Right ventricle myocardium superior (tissue), 1 donor: ENCODE measurements around the gene MAPK12. TPM values are rescaled to one million over a fixed set of nuclear protein-coding genes. Genes with fewer than 3 reads are reported as not detected.
A peak's percentile ranks its signal among the peaks of the same experiment; 100 is the strongest.

Experiments
- ATAC-seq: fragments of 200-7000 bp; cut with Tn5 transposase; one replicate; pipeline ENCODE4 v1.9.1; 2020; ENCODE audit warnings: mild to moderate bottlenecking; ENCODE audit not compliant: poor library complexity
- DNase-seq: peaks from one replicate; pipeline ENCODE4 v3.0.0-alpha.2; 2020
- intact Hi-C: fragments of 100-400 bp; cut with DNase I; formaldehyde crosslinking; loops from one replicate; pipeline ENCODE4 v1.11.2; 2022
- total RNA-seq: library from RNA; stranded (reverse); fragmentation: NEBNext Ultra II Directional; extraction: Animal tissue kit (Norgen Biotek cat#: 25700); gene quantifications from one replicate; pipeline ENCODE4 v1.2.1, GENCODE V29; 2021
- donor health status: DM: no; HTN: yes; CAD: no; lungs with severe emphysema.

The MAPK12 gene
- total RNA-seq, 1 donor from 2014 or later: 13.2 TPM

GRCh38 chr22:50248196-50249081, 13.0 kb downstream of the MAPK12 start:
- no peak for DNase-seq
- no peak for ATAC-seq
- intact Hi-C loops: no loop called here

DNA sequence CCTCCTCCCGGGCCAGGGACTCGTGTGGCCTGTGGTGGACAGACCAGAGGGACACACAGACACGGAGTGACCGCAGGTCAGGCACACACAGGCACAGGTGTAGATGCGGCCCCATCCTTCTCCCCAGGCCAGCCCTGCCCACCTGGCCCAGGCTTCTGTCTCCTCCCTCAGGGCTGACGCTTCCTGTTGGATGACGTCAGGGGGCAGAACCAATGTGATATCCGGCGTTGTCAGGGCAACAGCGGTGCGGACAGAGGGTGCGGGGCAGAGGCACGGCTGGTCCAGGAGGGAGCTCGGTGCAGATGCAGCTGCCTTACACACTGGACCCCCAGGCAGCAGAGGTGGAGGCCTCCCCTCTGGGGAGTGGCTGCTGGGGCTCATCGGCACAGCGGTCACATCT, 13.7 kb downstream of the MAPK12 start:
- intact Hi-C loops: no loop called here
- ATAC-seq: no peak

DNA sequence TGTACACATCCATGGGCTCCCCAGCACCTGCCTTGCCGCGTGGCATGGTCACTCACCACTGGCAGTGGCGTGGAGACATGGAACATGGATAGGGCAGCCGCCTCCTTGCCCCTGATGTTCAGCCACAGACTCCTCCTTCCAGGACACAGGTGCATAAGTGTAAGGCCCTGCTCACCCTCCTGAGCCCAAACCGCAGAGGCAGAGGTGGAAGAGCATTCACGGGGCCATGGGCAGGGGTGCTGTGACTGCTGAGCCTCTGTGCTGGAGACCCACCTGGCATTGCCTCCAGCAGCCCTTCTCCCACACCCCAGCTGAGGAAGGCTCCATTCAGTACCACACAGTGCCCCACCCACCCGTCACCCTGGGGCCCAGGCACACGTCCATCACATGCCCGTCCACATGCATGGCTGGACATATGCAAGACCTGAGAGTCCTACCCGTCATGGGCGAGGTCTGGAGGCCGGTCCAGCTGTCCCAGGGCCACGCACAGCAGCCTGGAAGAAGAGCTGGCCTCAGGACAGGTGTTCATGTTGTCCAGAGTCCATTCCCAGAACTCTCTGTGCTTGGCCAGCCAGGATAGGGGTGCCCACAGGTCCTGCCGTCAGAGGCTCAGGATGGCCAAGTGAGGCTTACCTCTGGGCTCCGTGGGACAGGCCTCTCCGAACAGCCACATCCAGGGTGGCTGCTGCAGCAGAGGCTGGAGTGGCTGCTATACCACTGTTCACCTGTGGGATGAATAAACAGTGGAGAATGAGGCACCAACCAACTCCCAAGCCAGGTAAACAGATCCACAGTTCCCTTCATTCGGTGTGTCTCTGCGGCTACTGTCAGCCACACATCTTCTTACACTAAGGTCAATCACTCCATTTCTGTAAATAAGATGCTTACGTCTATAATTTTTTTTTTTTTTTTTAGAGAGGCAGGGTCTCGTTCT, 15.0 kb downstream of the MAPK12 start:
- DNase-seq: no peak
- ATAC-seq: no peak
- intact Hi-C loops: no loop called here

More for the DNA sequence above, 13.7 kb downstream of the MAPK12 start:
- peak; percentile 64 for DNase-seq

DNA sequence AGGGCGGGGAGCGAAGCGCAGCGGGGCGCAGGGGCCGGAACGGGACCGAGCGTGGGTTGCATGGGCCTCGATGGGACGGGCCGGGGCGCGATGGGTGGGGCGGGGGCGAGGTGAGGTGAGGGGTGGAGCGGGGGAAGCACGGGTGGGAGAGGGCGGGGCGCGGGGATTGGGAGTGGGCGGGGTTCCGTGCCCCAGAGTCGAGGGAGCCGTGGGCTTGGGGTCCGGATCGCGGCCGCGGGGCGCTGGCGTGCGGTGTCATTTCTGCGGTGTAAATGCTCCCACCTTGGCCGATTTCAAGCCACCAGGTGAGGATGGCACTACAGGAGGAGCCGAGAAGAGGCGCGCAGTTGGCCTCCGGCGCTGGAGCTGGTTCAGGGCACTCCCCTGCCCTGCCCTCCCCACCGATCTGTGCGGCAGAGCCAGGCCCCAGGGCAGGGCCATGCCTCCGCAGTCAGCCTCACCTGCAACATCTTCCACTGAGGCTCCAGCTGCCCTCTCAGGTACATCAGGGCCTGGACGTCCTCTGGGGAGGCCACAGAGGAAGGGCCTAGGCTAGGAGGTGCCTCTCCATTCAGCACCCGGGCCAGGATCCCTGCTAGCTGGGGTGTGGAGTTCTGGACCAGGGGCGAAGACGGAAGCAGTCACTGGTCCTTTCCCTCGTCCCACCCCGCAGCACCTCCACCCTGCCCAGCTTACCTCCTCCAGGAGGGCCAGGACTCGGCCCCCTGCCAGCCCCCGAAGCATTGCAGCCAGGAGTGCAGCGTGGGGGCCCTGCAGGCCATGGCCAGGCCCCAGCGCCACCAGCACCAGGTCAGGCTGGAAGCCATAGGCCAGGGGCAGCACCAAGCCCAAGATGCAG, 16.0 kb downstream of the MAPK12 start:
- intact Hi-C loops: no loop called here
- ATAC-seq (peak; percentile 51), DNase-seq (no peak)

DNA sequence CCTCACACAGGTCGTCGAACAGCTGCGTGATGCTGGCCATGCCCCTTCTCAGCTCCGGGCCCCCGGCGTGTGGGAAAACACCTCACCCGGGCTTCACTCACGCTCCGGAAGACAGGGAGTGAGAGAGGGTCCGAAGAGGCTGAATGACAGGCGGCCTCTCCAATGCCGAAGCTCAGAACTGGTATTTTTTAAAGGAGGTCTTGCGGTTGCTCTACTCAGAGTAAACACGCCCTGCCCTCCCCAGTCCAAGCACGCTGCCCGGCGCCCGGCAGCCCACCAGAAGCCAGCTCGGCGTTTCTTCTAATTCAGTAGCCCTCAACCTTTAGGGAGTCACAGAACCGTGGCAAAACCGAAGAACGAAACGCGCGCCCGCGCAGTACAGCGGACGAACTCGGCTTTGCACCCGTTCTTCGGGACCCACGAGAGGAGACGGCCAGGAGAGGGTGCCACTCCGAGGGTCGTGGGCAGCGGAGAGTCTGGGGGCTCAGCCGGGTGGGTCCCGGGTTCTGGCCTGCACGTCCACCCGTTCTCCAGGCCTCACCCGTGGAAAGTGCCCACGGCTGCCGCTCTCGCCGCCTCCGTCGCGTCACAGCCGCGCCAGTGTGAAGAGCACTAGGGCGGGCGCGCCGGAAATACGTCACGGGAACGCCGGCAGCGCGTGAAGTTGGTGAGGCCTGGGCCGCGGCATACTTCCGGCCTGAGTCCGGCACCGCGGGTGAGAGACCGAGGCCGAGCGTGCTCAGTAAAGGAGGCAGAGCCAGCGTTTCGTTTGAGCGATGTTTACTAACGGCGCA, 16.9 kb downstream of the MAPK12 start, which contains the start of gene TUBGCP6:
TSS of gene TUBGCP6 (minus strand) at position 604 of the 794 bp plus-strand sequence. CDS start at position 40, 564 bp downstream.
- intact Hi-C loops: no loop called here
- peak; percentile 98 for DNase-seq
- ATAC-seq: peak; percentile 96

DNA sequence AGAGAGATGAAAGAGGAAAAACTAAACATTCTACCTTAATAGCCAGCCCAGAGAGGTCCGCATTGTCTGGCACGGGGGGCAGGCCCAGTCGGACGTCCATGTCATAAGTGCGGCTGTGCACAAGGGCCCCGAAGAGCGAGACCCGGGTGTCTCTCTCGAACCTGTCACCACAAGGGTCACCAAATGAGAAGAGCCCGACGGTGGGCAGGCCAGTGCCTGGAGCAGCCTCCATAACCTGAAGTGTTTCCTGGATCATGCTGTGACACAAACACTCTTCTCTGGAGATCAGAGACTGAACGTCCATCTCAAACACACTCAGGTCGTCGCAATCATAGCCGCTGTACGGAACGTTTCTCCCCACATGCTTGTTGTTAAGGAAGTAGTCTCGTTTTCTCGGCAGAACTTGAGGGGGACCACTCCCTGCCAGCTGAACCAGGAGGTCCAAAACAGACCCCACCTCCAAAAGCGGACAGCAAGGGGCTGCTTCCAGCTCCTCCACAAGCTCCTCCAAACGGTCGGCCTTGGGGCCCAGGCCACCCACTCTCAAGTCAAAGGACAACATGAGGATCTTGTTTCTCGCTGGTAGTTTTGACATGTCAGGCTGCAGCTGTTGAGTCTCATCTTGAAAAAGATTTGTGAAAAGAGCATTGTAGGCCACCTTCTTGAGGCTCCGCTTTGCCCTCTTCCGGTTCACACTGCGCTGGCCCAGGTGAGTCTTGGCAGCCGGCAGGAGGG, 17.6 kb downstream of the MAPK12 start:
- intact Hi-C loops: no loop called here
- DNase-seq: no peak
- ATAC-seq: no peak

DNA sequence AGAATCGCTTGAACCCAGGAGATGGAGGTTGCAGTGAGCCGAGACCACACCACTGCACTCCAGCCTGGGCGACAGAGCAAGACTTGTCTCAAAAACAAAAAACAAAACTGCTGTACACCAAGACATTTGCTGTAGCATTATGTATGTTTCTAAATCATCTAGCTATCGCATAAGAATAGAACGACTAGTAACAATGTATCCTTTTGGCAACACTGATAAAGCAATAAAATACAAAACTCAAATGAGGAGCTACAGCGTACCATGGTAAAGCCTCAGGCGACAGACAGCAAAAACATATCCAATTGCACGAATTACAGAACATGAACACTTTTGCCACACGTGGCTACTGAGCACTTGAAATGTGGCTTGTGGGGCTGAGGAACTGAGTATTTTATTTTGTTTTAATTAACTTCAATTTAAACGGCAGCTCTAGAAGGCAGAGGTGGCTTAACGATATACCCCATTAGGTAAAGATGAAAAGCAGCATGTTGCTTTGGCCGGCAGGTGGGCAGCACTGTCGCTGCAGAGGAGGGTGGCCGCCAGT, 19.0 kb downstream of the MAPK12 start:
- intact Hi-C loops: no loop called here
- ATAC-seq (no peak), DNase-seq (no peak)

GRCh38 chr22:50238755-50239154, 22.7 kb downstream of the MAPK12 start:
- DNase-seq (no peak), ATAC-seq (no peak)
- intact Hi-C loops: no loop called here

GRCh38 chr22:50236731-50237409, 24.6 kb downstream of the MAPK12 start:
- no peak for ATAC-seq

GRCh38 chr22:50233223-50233622, 28.3 kb downstream of the MAPK12 start:
- DNase-seq (no peak), ATAC-seq (no peak)
- intact Hi-C loops: no loop called here

More at GRCh38 chr22:50236731-50237409, 24.6 kb downstream of the MAPK12 start:
- intact Hi-C loops: no loop called here
- no peak for DNase-seq

GRCh38 chr22:50232481-50233151, 28.9 kb downstream of the MAPK12 start:
- intact Hi-C loops: no loop called here
- DNase-seq (no peak), ATAC-seq (no peak)

GRCh38 chr22:50229370-50229769, 32.1 kb downstream of the MAPK12 start:
- intact Hi-C loops: no loop called here
- DNase-seq: no peak
- no peak for ATAC-seq

- ATAC-seq: no peak
- no peak for DNase-seq
- intact Hi-C loops: no loop called here
These were observed 33.1 kb downstream of the MAPK12 start for GRCh38 chr22:50228366-50228765.

- no peak for DNase-seq
- intact Hi-C loops: no loop called here
- ATAC-seq: no peak
These were observed 33.8 kb downstream of the MAPK12 start for GRCh38 chr22:50227579-50228215.

DNA sequence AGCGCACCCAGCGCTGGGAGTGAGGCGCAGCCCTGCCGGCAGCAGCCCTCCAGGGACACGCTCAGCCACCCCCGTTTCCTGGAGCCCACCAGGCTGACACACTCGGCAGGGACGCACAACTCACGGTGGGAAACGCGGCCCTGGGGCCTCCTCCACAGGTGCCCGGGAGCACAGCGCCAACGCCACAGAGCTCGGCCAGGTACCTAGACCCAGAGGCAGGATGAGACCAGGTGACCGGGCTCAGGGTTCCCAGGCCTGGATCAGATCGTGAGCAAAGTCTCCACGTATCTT, 34.7 kb downstream of the MAPK12 start:
- no peak for ATAC-seq
- no peak for DNase-seq
- intact Hi-C loops: no loop called here
